Loucy (cell line): ENCODE measurements around the gene IQSEC1.

Experiments
- H2AFZ ChIP-seq: fragments of 200-600 bp; sonication (generic); 2 replicates; pipeline ENCODE4 v1.6.0; 2016; ENCODE audit warnings: antibody characterized with exemption, mild to moderate bottlenecking, low read length, moderate library complexity
- H3F3A ChIP-seq: fragments of 200-600 bp; 2 replicates; pipeline ENCODE4 v1.6.0; 2016; ENCODE audit warnings: antibody characterized with exemption, low read depth, mild to moderate bottlenecking
- H3K27me3 ChIP-seq: fragments of 200-600 bp; sonication (generic); 2 replicates; pipeline ENCODE4 v1.6.1; 2014; ENCODE audit warnings: low read length, mild to moderate bottlenecking; ENCODE audit not compliant: insufficient read depth, poor library complexity, severe bottlenecking
- H3K36me3 ChIP-seq: fragments of 200-600 bp; sonication (generic); 2 replicates; pipeline ENCODE4 v1.6.1; 2016; ENCODE audit warnings: low read length; ENCODE audit not compliant: insufficient read depth
- H3K4me1 ChIP-seq: fragments of 200-600 bp; sonication (generic); 2 replicates; pipeline ENCODE4 v1.5.1; 2014; ENCODE audit warnings: low read length, mild to moderate bottlenecking; ENCODE audit not compliant: insufficient read depth, poor library complexity, severe bottlenecking
- H3K4me2 ChIP-seq: fragments of 200-600 bp; sonication (generic); 2 replicates; pipeline ENCODE4 v1.6.0; 2014; ENCODE audit warnings: antibody characterized with exemption, low read length, low read depth, mild to moderate bottlenecking; ENCODE audit not compliant: poor library complexity, severe bottlenecking
- H3K4me3 ChIP-seq: fragments of 200-600 bp; sonication (generic); 2 replicates; pipeline ENCODE4 v1.5.1; 2014; ENCODE audit warnings: low read length, mild to moderate bottlenecking, mixed read lengths; ENCODE audit not compliant: poor library complexity, severe bottlenecking
- H3K79me2 ChIP-seq: fragments of 200-600 bp; sonication (generic); 2 replicates; pipeline ENCODE4 v1.6.1; 2014; ENCODE audit warnings: low read length; ENCODE audit not compliant: insufficient read depth
- H3K9ac ChIP-seq: fragments of 200-600 bp; sonication (generic); 2 replicates; pipeline ENCODE4 v1.6.0; 2014; ENCODE audit warnings: mild to moderate bottlenecking, low read depth, low read length, moderate library complexity; ENCODE audit not compliant: poor library complexity, severe bottlenecking
- H3K9me2 ChIP-seq: fragments of 200-600 bp; sonication (generic); replicated peaks from 2 replicates; pipeline ENCODE4 v1.6.1; 2016; ENCODE audit warnings: low read depth, low read length, mixed read lengths
- H3K9me3 ChIP-seq: fragments of 200-600 bp; sonication (generic); 2 replicates; pipeline ENCODE4 v1.6.1; 2014; ENCODE audit warnings: mild to moderate bottlenecking, antibody characterized with exemption, low read length, low read depth; ENCODE audit not compliant: insufficient read depth
- H4K20me1 ChIP-seq: fragments of 200-600 bp; sonication (generic); 2 replicates; pipeline ENCODE4 v1.6.0; 2014; ENCODE audit warnings: antibody characterized with exemption, low read length, mild to moderate bottlenecking; ENCODE audit not compliant: insufficient read depth, poor library complexity, severe bottlenecking
- EZH2phosphoT487 ChIP-seq: fragments of 200-600 bp; IDR thresholded peaks from 2 replicates; pipeline ENCODE4 v1.6.1; 2018; ENCODE audit warnings: antibody characterized with exemption, mild to moderate bottlenecking, moderate library complexity, borderline replicate concordance
- TF ChIP-seq, protein P1 (sequence below): fragments of 200-600 bp; sonication (generic); conservative IDR thresholded peaks from 2 replicates; pipeline ENCODE4 v1.5.1; 2014; ENCODE audit warnings: mild to moderate bottlenecking, antibody characterized with exemption, low read length

IQSEC1 gene

DNA sequence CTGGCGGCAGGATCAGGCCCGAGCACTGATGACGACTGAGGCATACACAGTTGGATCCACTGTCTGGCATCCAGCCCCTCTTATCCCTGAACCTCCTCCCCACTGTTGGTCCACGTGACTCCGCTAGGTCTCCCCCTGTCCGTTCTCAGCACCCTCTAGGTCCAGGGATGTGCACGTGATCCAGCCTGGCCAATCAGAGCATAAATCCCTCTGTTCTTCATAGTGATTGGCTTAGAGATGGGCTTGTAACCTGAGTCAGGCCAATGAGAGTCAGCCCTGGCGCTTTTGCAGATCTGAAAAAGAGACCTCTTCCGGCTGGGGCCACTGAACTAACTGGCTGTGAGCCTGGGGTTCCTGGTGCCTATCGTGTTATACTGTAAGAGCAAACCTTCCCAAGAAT is 20.5 kb upstream of the IQSEC1 start:
- Histone ChIP-seq H3K9me3 (no peaks in the 10 kb centered on the region), H4K20me1 (no peaks in the 10 kb centered on the region), H3K4me2 (no peak overlapping the region), H3K36me3 (no peaks in the 10 kb centered on the region), H3K27me3 (no peaks in the 10 kb centered on the region), H3K4me1 (peaks cover 29% of the 10 kb centered on the region), H3F3A (no peaks in the 10 kb centered on the region), H3K9me2 (no peaks in the 10 kb centered on the region), H3K9ac (no peak overlapping the region), H2AFZ (no peak overlapping the region; the same call in 1 of the 2 replicates), H3K4me3 (no peak overlapping the region), H3K79me2 (no peaks in the 10 kb centered on the region)
- TF ChIP-seq EZH2phosphoT487, result no peak
- TF ChIP-seq, protein P1, sequence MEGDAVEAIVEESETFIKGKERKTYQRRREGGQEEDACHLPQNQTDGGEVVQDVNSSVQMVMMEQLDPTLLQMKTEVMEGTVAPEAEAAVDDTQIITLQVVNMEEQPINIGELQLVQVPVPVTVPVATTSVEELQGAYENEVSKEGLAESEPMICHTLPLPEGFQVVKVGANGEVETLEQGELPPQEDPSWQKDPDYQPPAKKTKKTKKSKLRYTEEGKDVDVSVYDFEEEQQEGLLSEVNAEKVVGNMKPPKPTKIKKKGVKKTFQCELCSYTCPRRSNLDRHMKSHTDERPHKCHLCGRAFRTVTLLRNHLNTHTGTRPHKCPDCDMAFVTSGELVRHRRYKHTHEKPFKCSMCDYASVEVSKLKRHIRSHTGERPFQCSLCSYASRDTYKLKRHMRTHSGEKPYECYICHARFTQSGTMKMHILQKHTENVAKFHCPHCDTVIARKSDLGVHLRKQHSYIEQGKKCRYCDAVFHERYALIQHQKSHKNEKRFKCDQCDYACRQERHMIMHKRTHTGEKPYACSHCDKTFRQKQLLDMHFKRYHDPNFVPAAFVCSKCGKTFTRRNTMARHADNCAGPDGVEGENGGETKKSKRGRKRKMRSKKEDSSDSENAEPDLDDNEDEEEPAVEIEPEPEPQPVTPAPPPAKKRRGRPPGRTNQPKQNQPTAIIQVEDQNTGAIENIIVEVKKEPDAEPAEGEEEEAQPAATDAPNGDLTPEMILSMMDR, result no peak

- no peaks in the 10 kb centered on the region for H3K27me3 ChIP-seq
- no peak overlapping the region; the same call in 1 of the 2 replicates for H2AFZ ChIP-seq
- no peak overlapping the region for H3K9ac ChIP-seq
- no peak overlapping the region for H3K4me2 ChIP-seq
- no peaks in the 10 kb centered on the region for H3K9me2 ChIP-seq
- no peaks in the 10 kb centered on the region for H3K9me3 ChIP-seq
- H3F3A ChIP-seq, result no peaks in the 10 kb centered on the region
- H3K79me2 ChIP-seq, result no peaks in the 10 kb centered on the region
- no peaks in the 10 kb centered on the region for H3K36me3 ChIP-seq
- no peak for TF ChIP-seq EZH2phosphoT487
- TF ChIP-seq, protein P1, result no peak
- no peaks in the 10 kb centered on the region for H4K20me1 ChIP-seq
- H3K4me3 ChIP-seq, result no peak overlapping the region
- peaks cover 31% of the 10 kb centered on the region for H3K4me1 ChIP-seq
These were observed 19.7 kb upstream of the IQSEC1 start for GRCh38 chr3:13092621-13093617.

DNA sequence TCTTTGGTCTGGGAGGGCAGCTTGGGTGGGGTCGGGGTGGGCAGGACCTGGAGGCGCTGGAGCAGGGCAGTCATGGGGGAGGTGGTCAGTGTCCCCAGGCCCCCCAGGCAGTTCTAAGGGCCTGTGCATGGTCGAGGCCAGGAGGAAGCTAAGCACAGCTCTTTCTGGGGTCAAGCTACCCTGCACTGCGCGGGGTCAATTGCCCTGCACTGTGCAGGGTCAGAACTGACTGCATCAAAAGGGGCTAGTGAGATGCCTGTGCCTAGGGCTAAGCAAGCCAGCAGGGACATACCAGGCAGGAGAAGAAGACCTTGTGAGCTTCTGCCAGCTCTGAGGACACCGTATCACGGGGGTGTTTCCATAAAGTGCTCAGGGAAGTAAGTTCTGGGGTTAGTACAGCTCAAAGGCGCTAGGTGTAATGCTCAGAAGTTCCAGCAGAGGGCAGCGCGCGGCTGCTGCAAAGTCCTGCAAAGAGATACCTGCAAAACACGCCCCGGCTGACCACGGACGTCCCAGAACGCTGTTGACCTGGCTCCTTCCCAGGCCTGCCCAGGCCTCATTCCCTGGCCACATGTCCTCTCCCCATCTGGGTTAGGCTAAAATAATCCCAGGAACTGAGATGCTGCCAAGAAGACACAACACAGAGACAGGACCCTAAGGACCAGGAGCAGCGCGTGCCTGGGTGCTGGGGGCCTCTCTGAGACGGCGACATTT is 18.8 kb upstream of the IQSEC1 start:
- Histone ChIP-seq H3K4me3 (no peak overlapping the region), H4K20me1 (no peaks in the 10 kb centered on the region), H3K79me2 (no peaks in the 10 kb centered on the region), H3K36me3 (no peaks in the 10 kb centered on the region), H2AFZ (no peak overlapping the region; the same call in 1 of the 2 replicates), H3K9me2 (no peaks in the 10 kb centered on the region), H3K9me3 (no peaks in the 10 kb centered on the region), H3K27me3 (no peaks in the 10 kb centered on the region), H3K4me2 (no peak overlapping the region), H3K9ac (no peak overlapping the region), H3K4me1 (peaks cover 39% of the 10 kb centered on the region), H3F3A (no peaks in the 10 kb centered on the region)
- TF ChIP-seq, protein P1, result peak; percentile 92
- TF ChIP-seq EZH2phosphoT487, result no peak
